H1 (cell line): Measurements from ENCODE around the gene CDK3. TPM values are rescaled to one million over a fixed set of nuclear protein-coding genes. Genes with fewer than 3 reads are reported as not detected.

ENCODE experiments used
- CTCF ChIA-PET: fragments of 300-600 bp; sonication (Branson Sonifier 250); formaldehyde crosslinking; loops from one replicate; lab custom pipeline; 2021; ENCODE audit not compliant: partially characterized antibody; lab: Charles Lee
- POLR2A ChIA-PET: fragments of 300-600 bp; sonication (Branson Sonifier 250); formaldehyde crosslinking; loops from one replicate; lab custom pipeline; 2021; ENCODE audit warnings: inconsistent platforms; ENCODE audit not compliant: partially characterized antibody; lab: Charles Lee
- DNase-seq, 2 experiments: peaks; one replicate each; pipeline versions ENCODE4 v3.0.0 to v3.0.0-alpha.2; 2010 to 2022; ENCODE audit warnings: low spot score in 2 of 2, low read depth in 1 of 2, mixed read lengths in 1 of 2
- FAIRE-seq: peaks from 2 replicates; lab custom pipeline; 2011; peaks lifted over from hg19 to GRCh38; lab: Jason Lieb, UNC
- H2AFZ ChIP-seq: 2 replicates; pipeline ENCODE4 v1.8.1; 2012; ENCODE audit warnings: low read length, inconsistent platforms
- H2AK5ac ChIP-seq: 2 replicates; pipeline ENCODE4 v1.6.1; 2013; ENCODE audit warnings: low read depth, low read length
- H2BK120ac ChIP-seq: replicated peaks from 2 replicates; pipeline ENCODE3; 2013; ENCODE audit warnings: low read depth, low read length, inconsistent platforms
- H2BK12ac ChIP-seq: 2 replicates; pipeline ENCODE4 v1.6.1; 2013; ENCODE audit warnings: low read depth, low read length
- H2BK15ac ChIP-seq: 2 replicates; pipeline ENCODE4 v1.6.1; 2013; ENCODE audit warnings: low read length
- H2BK20ac ChIP-seq: 2 replicates; pipeline ENCODE4 v1.6.1; 2013; ENCODE audit warnings: low read length
- H2BK5ac ChIP-seq: 2 replicates; pipeline ENCODE4 v1.6.1; 2013; ENCODE audit warnings: low read depth, low read length
- H3K14ac ChIP-seq: 2 replicates; pipeline ENCODE4 v1.6.1; 2013; ENCODE audit warnings: inconsistent platforms; ENCODE audit not compliant: insufficient read length
- H3K18ac ChIP-seq: 2 replicates; pipeline ENCODE4 v1.6.1; 2013; ENCODE audit warnings: low read length; ENCODE audit errors: extremely low read depth
- H3K23ac ChIP-seq: 2 replicates; pipeline ENCODE4 v1.6.1; 2013; ENCODE audit warnings: inconsistent platforms; ENCODE audit not compliant: insufficient read length
- H3K23me2 ChIP-seq: 2 replicates; pipeline ENCODE4 v1.6.1; 2013; ENCODE audit warnings: low read depth, low read length
- H3K27ac ChIP-seq: 2 replicates; pipeline ENCODE4 v1.6.1; 2011; ENCODE audit warnings: low read depth, low read length, inconsistent platforms
- H3K27me3 ChIP-seq, 4 experiments: replicated peaks in 1 of 4; 1 replicate in 1 of 4; 2 replicates in 3 of 4; pipeline versions ENCODE4 v1.6.1 to v1.8.1; 2011 to 2013; ENCODE audit warnings: low read length in 3 of 4, mild to moderate bottlenecking in 3 of 4, inconsistent platforms in 2 of 4, mixed read lengths in 2 of 4, moderate library complexity in 1 of 4; ENCODE audit not compliant: control insufficient read depth in 3 of 4, insufficient read depth in 3 of 4; ENCODE audit errors: extremely low read depth in 1 of 4
- H3K36me3 ChIP-seq, 4 experiments: 2 replicates each; pipeline versions ENCODE4 v1.6.1 to v1.8.1; 2011 to 2013; ENCODE audit warnings: mild to moderate bottlenecking in 4 of 4, low read length in 3 of 4, moderate library complexity in 2 of 4, control low read depth in 1 of 4, inconsistent platforms in 1 of 4; ENCODE audit not compliant: insufficient read depth in 4 of 4, control insufficient read depth in 2 of 4
- H3K4ac ChIP-seq: replicated peaks from 2 replicates; pipeline ENCODE3; 2013; ENCODE audit warnings: low read length, low read depth, mixed read lengths, inconsistent platforms; ENCODE audit not compliant: insufficient read length
- H3K4me1 ChIP-seq, 4 experiments: replicated peaks in 1 of 4; 1 replicate in 1 of 4; 2 replicates in 3 of 4; pipeline versions ENCODE4 v1.6.1 to v1.8.1; 2011 to 2013; ENCODE audit warnings: low read length in 3 of 4, inconsistent platforms in 2 of 4, mixed read lengths in 1 of 4; ENCODE audit not compliant: insufficient read depth in 4 of 4, control insufficient read depth in 3 of 4
- H3K4me2 ChIP-seq, 2 experiments: 2 replicates each; pipeline versions ENCODE4 v1.6.1 to v1.8.1; 2011 to 2013; ENCODE audit warnings: low read depth in 2 of 2, low read length in 2 of 2, control low read depth in 1 of 2, inconsistent platforms in 1 of 2, mild to moderate bottlenecking in 1 of 2; ENCODE audit not compliant: insufficient read depth in 1 of 2
- H3K4me3 ChIP-seq, 4 experiments: fragments of 200-600, 300-600 bp in 1 of 4; sonication (generic), shearing (Covaris generic), sonication (Bioruptor Twin) in 1 of 4; 2 replicates each; pipeline versions ENCODE4 v1.5.1 to v1.8.1; 2011 to 2016; ENCODE audit warnings: low read length in 4 of 4, low read depth in 3 of 4, control low read depth in 2 of 4, inconsistent platforms in 2 of 4, mild to moderate bottlenecking in 2 of 4, mixed read lengths in 1 of 4, moderate library complexity in 1 of 4; ENCODE audit not compliant: insufficient read depth in 2 of 4; ENCODE audit errors: extremely low read depth in 1 of 4
- H3K56ac ChIP-seq: replicated peaks from 2 replicates; pipeline ENCODE3; 2013; ENCODE audit warnings: low read depth, mild to moderate bottlenecking, mixed read lengths, low read length, inconsistent platforms; ENCODE audit not compliant: insufficient read length
- H3K79me1 ChIP-seq: 2 replicates; pipeline ENCODE4 v1.6.1; 2013; ENCODE audit warnings: low read depth, low read length, control low read depth
- H3K79me2 ChIP-seq, 2 experiments: 2 replicates each; pipeline versions ENCODE4 v1.6.1 to v1.8.1; 2012 to 2013; ENCODE audit warnings: low read length in 2 of 2, mild to moderate bottlenecking in 2 of 2, inconsistent platforms in 1 of 2; ENCODE audit not compliant: insufficient read depth in 2 of 2, control insufficient read depth in 1 of 2
- H3K9ac ChIP-seq, 4 experiments: replicated peaks in 1 of 4; 1 replicate in 1 of 4; 2 replicates in 3 of 4; pipeline versions ENCODE4 v1.6.1 to v1.8.1; 2011 to 2013; ENCODE audit warnings: low read depth in 3 of 4, low read length in 3 of 4, control low read depth in 2 of 4, mild to moderate bottlenecking in 2 of 4, moderate library complexity in 2 of 4, inconsistent platforms in 1 of 4; ENCODE audit errors: extremely low read depth in 1 of 4
- H3K9me3 ChIP-seq, 2 experiments: 2 replicates each; pipeline versions ENCODE4 v1.6.1 to v1.8.1; 2012 to 2013; ENCODE audit warnings: mild to moderate bottlenecking in 2 of 2, moderate library complexity in 2 of 2, control low read depth in 1 of 2, inconsistent platforms in 1 of 2, low read depth in 1 of 2, low read length in 1 of 2, mixed read lengths in 1 of 2; ENCODE audit not compliant: insufficient read depth in 2 of 2
- H4K20me1 ChIP-seq, 2 experiments: replicated peaks in 1 of 2; 2 replicates each; pipeline versions ENCODE3 to v1.8.1; 2011 to 2013; ENCODE audit warnings: inconsistent platforms in 2 of 2, low read length in 2 of 2, mild to moderate bottlenecking in 1 of 2; ENCODE audit not compliant: insufficient read depth in 2 of 2, control insufficient read depth in 1 of 2
- H4K5ac ChIP-seq: 2 replicates; pipeline ENCODE4 v1.6.1; 2013; ENCODE audit warnings: low read length, low read depth, mixed read lengths, inconsistent platforms; ENCODE audit not compliant: insufficient read length
- H4K8ac ChIP-seq: 2 replicates; pipeline ENCODE4 v1.8.0; 2013; ENCODE audit warnings: mild to moderate bottlenecking, moderate library complexity, low read length, inconsistent platforms; ENCODE audit not compliant: insufficient read depth; ENCODE audit errors: extremely low read depth
- H4K91ac ChIP-seq: replicated peaks from 2 replicates; pipeline ENCODE3; 2013; ENCODE audit warnings: low read length, mixed read lengths, inconsistent platforms; ENCODE audit not compliant: insufficient read length
- SIX5 ChIP-seq: IDR thresholded peaks from 2 replicates; pipeline ENCODE4 v1.6.1; 2011; ENCODE audit warnings: mild to moderate bottlenecking, low read depth, low read length
- WGBS, 2 experiments: shearing (Covaris generic) in 1 of 2; methylation state at CpG; one replicate each; pipeline versions ENCODE4 v1.1.6 to v1.1.7; 2013 to 2015; ENCODE audit warnings: low lambda C conversion rate in 2 of 2, mixed read lengths in 2 of 2, inconsistent platforms in 1 of 2, low coverage in 1 of 2, missing lambda C conversion rate in 1 of 2; ENCODE audit not compliant: insufficient replicate concordance in 2 of 2, insufficient coverage in 1 of 2, insufficient read length in 1 of 2; ENCODE audit errors: extremely low coverage in 1 of 2, missing lambda C conversion rate in 1 of 2; 5-methylcytosine and 5-hydroxymethylcytosine counted together
- polyA plus RNA-seq, 7 experiments: library from polyadenylated mRNA; depleted of rRNA in 3 of 7; stranded (reverse) in 5 of 7; unstranded in 2 of 7; fragments of >200 nt in 5 of 7; fragments of 200-250 nt in 2 of 7; gene quantifications; 1 replicate in 5 of 7; 2 replicates in 1 of 7; 4 replicates in 1 of 7; pipeline versions ENCODE4 v1.2.1 to v1.2.3, GENCODE V29; 2011 to 2013; ENCODE audit warnings: missing spikeins in 2 of 7, mixed read lengths in 2 of 7
- total RNA-seq: library from RNA; stranded (reverse); fragmentation: NEBNext Ultra II Directional; extraction: Animal tissue kit (Norgen Biotek cat#: 25700); gene quantifications from 2 replicates; pipeline ENCODE4 v1.2.1, GENCODE V29; 2021

Gene CDK3
- total and polyA plus RNA-seq, 2 of the 8 experiments (the other 6 are each of a cell fraction or from before 2014, with no cell fraction given): 10.0 to 14.6 TPM

GRCh38 chr17:75994802-75995370 is 5.8 kb upstream of the CDK3 start:
- Histone ChIP-seq H3K4me3 (no peak overlapping the region), H3K36me3 (peaks cover 3 to 9% (median 5%) of the 10 kb centered on the region in 4 experiments; a peak in 5 of 8 replicates), H3K9me3 (no peaks in the 10 kb centered on the region), H4K5ac (no peak overlapping the region), H3K9ac (no peak overlapping the region), H3K4ac (no peak overlapping the region), H4K91ac (no peak overlapping the region), H3K79me2 (no peaks in the 10 kb centered on the region), H3K56ac (no peak overlapping the region), H2AFZ (no peak overlapping the region), H2BK12ac (no peak overlapping the region), H3K27ac (no peak overlapping the region), H3K4me1 (no peaks in the 10 kb centered on the region; a peak in 1 of 7 replicates), H2BK120ac (no peak overlapping the region), H2BK5ac (no peak overlapping the region), H2BK15ac (no peak overlapping the region), H3K18ac (no peak overlapping the region), H3K23me2 (no peaks in the 10 kb centered on the region), H3K4me2 (no peak overlapping the region), H2BK20ac (no peak overlapping the region), H3K79me1 (no peaks in the 10 kb centered on the region), H4K8ac (0 out of 2 replicates have a peak overlapping the region, but pooled peaks have one; percentile 51), H3K14ac (no peak overlapping the region), H3K27me3 (no peaks in the 10 kb centered on the region), H3K23ac (no peak overlapping the region), H2AK5ac (no peak overlapping the region), H4K20me1 (no peaks in the 10 kb centered on the region)
- 92% methylated on average over 5 of the region's 5 CpGs; no CpG with 5 or more reads in 1 of the 2 experiments for WGBS, 2 experiments
- FAIRE-seq (no peak), DNase-seq (no peak)
- CTCF ChIA-PET: interaction anchor here (0.6 to 32.0 kb wide), 7 partner anchors 11 to 298 kb away, joined by 3 to 885 read pairs (median 4); partner anchors contain the start of genes MRPL38 and TRIM65
- TF ChIP-seq SIX5: no peak
- POLR2A ChIA-PET: interaction anchor here (1.1 kb wide), 1 partner anchor 26 kb away, joined by 3 read pairs; no protein-coding TSS in a partner anchor
